GM21717 (cell line): ENCODE data around the gene MAPKAP1.

Source experiments
- ATAC-seq: cut with Tn5 transposase; IDR thresholded peaks from one replicate; pipeline ENCODE4 v1.9.1; 2021; ENCODE audit warnings: mild to moderate bottlenecking, moderate library complexity; ENCODE audit not compliant: unreplicated experiment

MAPKAP1 gene

GRCh38 chr9:125541840-125542243 lies 165.2 kb downstream of the MAPKAP1 start:
- ATAC-seq: no peak

GRCh38 chr9:125540497-125540896 lies 166.5 kb downstream of the MAPKAP1 start:
- ATAC-seq: no peak

GRCh38 chr9:125538092-125538473 lies 168.9 kb downstream of the MAPKAP1 start:
- no peak for ATAC-seq

- no peak for ATAC-seq
Measured at GRCh38 chr9:125537442-125538091, 169.4 kb downstream of the MAPKAP1 start.

GRCh38 chr9:125536776-125537175 lies 170.2 kb downstream of the MAPKAP1 start:
- no peak for ATAC-seq

GRCh38 chr9:125536167-125536772 lies 170.7 kb downstream of the MAPKAP1 start:
- no peak for ATAC-seq

- ATAC-seq: no peak
Measured at GRCh38 chr9:125534971-125535701, 171.9 kb downstream of the MAPKAP1 start.

GRCh38 chr9:125532812-125533594 lies 174.0 kb downstream of the MAPKAP1 start:
- ATAC-seq: no peak

- ATAC-seq: no peak
Measured at GRCh38 chr9:125532412-125532811, 174.6 kb downstream of the MAPKAP1 start.

- peak; percentile 67 for ATAC-seq
Measured at GRCh38 chr9:125529589-125530515, 177.2 kb downstream of the MAPKAP1 start.

- no peak for ATAC-seq
Measured at GRCh38 chr9:125529107-125529506, 177.9 kb downstream of the MAPKAP1 start.

GRCh38 chr9:125527471-125528002 lies 179.5 kb downstream of the MAPKAP1 start:
- ATAC-seq: no peak

- no peak for ATAC-seq
Measured at GRCh38 chr9:125525921-125526631, 180.9 kb downstream of the MAPKAP1 start.

- no peak for ATAC-seq
Measured at GRCh38 chr9:125524583-125525355, 182.2 kb downstream of the MAPKAP1 start.

GRCh38 chr9:125523681-125524080 lies 183.3 kb downstream of the MAPKAP1 start:
- ATAC-seq: no peak

GRCh38 chr9:125522328-125522725 lies 184.7 kb downstream of the MAPKAP1 start:
- ATAC-seq: no peak

GRCh38 chr9:125521462-125522327 lies 185.3 kb downstream of the MAPKAP1 start:
- ATAC-seq: no peak

- ATAC-seq: no peak
Measured at GRCh38 chr9:125519734-125520133, 187.3 kb downstream of the MAPKAP1 start.
